GM19372 (cell line): ENCODE data around the gene CSNK2A3.
"Not testable (repeated sequence)": the region's sequence is repeated elsewhere in the genome, so short reads cannot be mapped to it uniquely, and the experiment has no call there.

Experiments
- ATAC-seq: cut with Tn5 transposase; IDR thresholded peaks from one replicate; pipeline ENCODE4 v1.9.1; 2021; ENCODE audit warnings: mild to moderate bottlenecking, low read depth, moderate library complexity; ENCODE audit not compliant: unreplicated experiment

CSNK2A3 gene

GRCh38 chr11:11380883-11381282 is 27.8 kb upstream of the CSNK2A3 start:
- no peak for ATAC-seq

- no peak for ATAC-seq
These were observed 27.3 kb upstream of the CSNK2A3 start for GRCh38 chr11:11380340-11380739.

DNA sequence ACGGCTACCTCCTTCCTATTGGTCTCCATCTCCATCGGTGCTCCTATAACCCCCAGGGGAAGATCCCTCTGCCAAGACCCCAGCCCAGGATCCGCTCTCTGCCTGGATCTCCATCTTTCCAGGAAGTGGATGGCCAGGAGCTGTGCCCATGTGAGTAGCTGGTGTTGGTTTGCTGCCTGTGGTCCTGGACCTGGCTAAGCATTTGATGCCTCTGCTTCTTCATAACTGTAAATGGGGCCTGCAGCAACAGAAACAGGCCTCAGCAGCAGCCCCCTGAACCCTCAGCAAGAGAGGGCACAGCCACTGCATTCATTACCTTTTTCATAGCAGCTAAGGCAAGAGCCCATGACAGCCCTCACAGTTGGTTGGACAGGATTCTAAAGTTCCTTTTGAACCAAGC is 26.6 kb upstream of the CSNK2A3 start:
- no peak for ATAC-seq

DNA sequence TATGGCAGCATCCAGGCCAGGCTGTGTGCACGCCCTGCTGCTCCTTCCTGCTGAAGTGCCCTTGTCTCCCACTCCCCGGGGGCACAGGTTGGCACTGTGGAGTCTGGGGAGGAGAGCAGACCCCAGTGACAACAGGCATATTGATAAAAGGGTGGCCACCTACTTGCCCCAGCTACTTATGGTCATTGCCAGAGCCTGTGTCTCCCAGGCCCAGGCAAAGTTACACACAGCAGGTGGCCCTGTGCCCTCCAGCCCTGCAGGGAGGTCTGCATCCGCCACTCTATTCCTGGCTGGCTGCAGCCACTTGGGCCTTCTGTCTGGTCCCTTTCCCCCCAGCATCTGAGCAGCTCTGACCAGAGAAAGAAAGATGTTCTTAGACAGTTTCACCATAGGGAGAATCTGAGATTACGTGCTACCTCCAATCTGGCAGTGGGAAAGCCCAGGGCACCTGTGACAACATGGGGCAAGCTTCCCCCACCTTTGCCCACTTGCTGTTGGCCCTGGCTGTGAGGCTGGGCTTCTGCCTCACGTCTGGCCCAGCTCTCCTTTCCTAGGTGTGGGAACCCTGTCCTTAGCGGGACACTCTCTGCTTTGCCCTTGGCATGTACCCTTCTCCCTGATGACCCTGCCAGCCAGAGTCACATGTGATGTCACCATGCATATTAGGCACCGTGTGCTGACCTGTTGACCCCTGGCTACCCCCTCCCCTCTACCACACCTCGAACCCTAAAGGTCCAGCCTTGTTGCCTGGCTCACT is 25.3 kb upstream of the CSNK2A3 start:
- no peak for ATAC-seq

- ATAC-seq, result no peak
These were observed 21.5 kb upstream of the CSNK2A3 start for GRCh38 chr11:11374358-11375148.

DNA sequence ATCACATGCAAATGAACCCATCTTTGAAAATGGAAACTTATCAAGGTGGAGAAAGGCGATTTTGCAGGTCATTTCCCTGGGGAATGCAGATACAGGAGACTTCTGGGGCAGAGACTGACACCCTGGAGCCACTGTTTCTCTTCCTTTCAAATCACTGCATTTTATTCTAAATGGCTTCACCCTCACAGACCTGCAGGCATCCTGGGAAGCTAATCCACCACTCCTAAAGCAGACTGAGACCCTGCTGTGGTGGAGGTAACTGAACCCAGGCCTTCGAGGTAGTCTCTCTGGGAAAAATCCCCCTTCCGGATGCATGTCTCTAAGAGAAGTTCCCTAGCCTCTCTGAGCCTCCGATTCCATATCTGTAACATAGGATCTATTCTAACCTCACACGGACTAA is 20.9 kb upstream of the CSNK2A3 start:
- ATAC-seq, result no peak

DNA sequence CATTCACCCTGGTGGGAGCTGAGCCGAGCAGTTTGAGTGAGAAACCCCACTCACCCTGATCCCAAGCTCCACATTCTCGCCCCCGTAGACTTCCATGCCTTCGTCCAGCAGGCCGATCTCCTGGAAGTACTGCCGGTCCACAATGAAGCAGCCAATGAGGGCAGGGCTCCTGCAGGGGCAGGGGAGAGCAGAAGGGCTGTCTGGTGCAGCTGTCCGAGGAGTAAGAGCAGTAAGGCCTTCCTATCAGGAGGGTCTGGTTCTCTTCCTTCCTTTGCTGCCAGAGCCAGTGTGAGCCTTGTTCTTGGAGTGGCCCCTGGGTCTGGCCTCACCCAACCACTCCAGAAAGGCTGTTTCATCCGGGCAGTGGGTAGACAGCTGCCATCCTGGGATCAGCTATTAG is 19.4 kb upstream of the CSNK2A3 start:
- ATAC-seq, result no peak

DNA sequence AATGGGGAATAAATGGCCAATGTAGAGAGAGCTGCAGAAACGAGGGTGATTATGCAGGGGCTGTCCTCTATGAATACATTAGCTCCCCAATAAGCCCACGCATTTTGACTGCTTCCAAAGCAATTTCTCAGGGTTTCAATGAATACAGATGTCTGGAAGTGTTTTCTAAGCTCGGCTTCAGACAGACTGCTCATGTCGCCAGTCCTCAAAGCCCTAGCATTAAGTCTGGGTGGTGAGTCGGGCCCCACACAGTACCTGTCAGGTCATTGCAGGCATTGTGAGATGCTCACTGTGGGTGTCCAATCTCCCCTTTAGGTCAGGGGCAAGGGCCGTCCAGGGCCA is 17.9 kb upstream of the CSNK2A3 start:
- no peak for ATAC-seq

DNA sequence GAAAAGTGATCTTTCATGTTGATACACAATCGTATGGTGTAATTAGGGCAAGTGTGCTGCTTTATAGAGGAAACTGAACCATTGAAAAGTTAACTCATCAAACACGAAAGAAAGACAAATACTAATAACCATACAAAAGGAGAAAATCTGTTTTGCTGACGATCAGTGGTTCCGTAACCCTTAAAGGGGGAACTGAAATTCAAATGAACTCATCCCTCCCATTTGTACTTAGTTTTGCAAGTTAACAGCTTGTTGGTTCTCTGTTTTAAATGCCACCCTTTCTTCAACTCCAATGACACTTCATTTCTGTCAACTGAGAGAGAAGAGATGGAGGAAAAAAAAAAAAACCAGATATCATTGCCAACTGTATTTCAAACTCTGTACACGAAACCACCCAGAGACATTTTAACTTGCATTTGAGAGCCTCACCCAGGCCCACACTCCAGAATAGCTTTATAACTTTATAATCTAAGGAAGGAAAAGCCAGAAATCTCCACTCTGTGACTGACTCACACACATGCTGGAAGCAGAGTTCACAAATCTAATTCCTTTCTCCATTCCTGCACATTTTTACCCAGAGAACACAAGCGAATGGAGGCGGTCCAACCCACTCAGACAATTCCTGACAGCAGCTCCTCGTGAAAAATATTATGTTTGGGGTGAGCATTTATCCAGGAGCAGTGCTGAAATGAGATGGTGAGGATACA is 17.4 kb upstream of the CSNK2A3 start:
- no peak for ATAC-seq

- no peak for ATAC-seq
These were observed 13.7 kb upstream of the CSNK2A3 start for GRCh38 chr11:11366793-11367192.

- ATAC-seq, result no peak
These were observed 10.6 kb upstream of the CSNK2A3 start for GRCh38 chr11:11363674-11364073.

DNA sequence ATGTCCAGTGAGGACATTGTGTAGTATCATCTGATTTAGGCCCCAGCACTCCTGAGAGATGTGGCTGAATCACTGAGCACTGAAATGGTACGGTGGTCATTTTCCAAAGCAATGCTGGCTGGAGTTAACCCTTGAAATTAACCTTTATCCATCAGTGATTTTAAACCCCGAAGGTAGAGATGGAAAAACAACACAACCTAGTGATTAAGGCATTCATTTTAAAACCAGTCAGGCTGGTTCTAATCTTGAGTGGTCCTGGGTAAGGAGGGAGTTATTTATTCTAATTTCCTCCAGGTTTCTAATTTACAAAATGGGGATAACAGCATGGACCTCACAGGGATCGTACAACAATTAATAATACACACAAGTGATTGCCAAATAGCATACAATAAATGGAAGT is 6.6 kb upstream of the CSNK2A3 start:
- no peak for ATAC-seq

GRCh38 chr11:11356842-11357241 is 3.8 kb upstream of the CSNK2A3 start:
- no peak for ATAC-seq

GRCh38 chr11:11351851-11352250 is 1.2 kb downstream of the CSNK2A3 start:
- not testable (repeated sequence) for ATAC-seq

GRCh38 chr11:11351042-11351586 is 1.9 kb downstream of the CSNK2A3 start:
- ATAC-seq, result no peak

DNA sequence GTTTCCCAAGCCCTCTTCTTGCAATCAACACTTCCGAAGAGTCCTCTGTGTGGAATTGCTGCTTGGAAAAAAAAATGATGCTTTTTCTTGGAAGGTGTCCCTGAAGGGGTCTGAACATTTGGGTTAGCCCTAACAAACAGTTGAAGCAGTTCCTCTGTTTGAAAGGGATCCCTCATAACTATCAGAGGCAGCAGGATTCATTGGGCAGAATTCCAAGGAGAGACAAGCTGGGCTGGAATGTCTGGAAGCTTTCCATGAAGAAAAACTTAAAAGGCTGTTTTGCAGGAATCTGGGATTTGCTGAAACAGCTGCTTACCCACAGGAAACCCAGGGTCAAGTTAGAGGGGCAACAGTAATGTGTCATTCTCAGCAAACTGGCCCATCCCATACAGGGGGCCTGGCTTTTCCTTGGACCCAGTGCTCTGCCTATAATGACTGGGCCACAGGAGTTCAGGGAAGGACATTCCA is 3.1 kb downstream of the CSNK2A3 start:
- no peak for ATAC-seq

GRCh38 chr11:11349106-11349825 is 3.8 kb downstream of the CSNK2A3 start:
- ATAC-seq, result no peak

GRCh38 chr11:11348303-11348702 is 4.7 kb downstream of the CSNK2A3 start:
- ATAC-seq, result no peak

DNA sequence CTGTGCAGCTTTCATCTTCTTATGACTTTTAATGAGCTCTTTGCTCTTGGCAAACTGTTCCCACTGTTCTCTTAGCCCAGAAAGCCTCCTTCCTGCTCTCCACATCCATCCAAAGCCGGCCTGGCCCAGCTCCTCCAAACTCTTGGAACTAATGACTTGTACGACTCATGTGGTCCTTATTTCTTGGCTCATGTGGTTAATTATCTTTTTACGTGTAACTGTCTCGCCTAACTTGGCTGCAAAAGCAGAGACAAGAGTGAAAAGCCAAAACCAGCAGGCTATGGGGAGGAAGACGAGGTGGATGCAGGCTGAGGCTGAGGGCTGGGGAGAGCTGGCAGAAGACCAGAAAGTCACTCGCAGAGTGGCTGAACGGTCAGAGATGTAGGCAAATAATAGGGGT is 5.5 kb downstream of the CSNK2A3 start:
- no peak for ATAC-seq

DNA sequence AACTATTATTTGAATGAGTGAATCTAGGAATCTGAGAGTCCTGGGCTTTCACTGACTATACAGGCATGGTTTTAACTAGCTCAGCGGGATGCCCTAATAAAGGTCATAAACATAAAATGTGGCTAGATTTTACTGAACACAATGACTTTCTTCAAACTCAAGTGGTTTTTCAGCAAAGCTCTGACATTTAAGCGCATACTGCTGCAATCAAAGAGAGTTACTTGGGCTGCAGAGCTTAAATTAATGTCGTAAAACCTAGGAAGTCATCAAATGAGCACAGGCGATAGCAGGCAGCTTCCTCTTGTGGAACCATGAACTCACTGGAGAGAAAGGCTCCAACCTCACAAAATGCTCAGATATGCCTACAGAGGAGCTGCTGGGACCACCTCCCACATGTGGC is 6.7 kb downstream of the CSNK2A3 start:
- ATAC-seq, result no peak
